HG02610 (cell line): Measurements from ENCODE around the gene FLT3LG.

Experiments used
- ATAC-seq: cut with Tn5 transposase; IDR thresholded peaks from one replicate; pipeline ENCODE4 v1.9.1; 2021; ENCODE audit warnings: mild to moderate bottlenecking, moderate library complexity; ENCODE audit not compliant: unreplicated experiment

The FLT3LG gene

GRCh38 chr19:49487277-49488045 is 13.4 kb downstream of the FLT3LG start, which contains the start of gene RPL13A:
RPL13A (plus strand) TSS chr19:49487608; CDS start chr19:49487630, 22 bp downstream.
- peak; percentile 83 for ATAC-seq

- no peak for ATAC-seq
These were observed 14.2 kb downstream of the FLT3LG start for GRCh38 chr19:49488046-49488862.

GRCh38 chr19:49488863-49489537 is 15.0 kb downstream of the FLT3LG start:
- no peak for ATAC-seq

GRCh38 chr19:49489601-49490167 is 15.7 kb downstream of the FLT3LG start:
- no peak for ATAC-seq

- no peak for ATAC-seq
These were observed 16.4 kb downstream of the FLT3LG start for GRCh38 chr19:49490287-49491029.

DNA sequence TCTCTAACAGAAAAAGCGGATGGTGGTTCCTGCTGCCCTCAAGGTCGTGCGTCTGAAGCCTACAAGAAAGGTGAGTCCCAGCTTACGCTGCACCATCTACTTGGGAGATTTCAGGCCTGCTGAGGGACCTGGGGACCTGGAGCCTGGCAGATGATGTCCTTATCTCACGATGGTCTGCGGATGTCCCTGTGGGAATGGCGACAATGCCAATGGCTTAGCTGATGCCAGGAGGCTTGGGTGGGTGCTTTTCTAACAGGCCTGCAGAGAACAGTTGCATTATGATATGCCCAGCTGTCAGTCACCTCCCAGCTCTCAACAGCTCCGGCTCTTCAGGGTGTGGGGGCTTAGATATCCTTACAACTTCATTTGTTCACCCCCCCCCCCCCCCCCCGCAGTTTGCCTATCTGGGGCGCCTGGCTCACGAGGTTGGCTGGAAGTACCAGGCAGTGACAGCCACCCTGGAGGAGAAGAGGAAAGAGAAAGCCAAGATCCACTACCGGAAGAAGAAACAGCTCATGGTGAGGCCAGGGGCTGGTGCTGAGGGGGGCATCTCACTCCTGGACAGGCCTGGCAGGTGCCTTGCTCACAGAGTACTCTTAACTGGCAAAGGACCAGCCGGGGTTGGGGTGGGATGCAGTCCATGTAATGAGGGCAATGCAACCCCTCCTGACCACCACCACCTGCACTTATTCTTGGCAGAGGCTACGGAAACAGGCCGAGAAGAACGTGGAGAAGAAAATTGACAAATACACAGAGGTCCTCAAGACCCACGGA is 17.2 kb downstream of the FLT3LG start:
- ATAC-seq, result no peak

GRCh38 chr19:49491804-49492572 is 18.0 kb downstream of the FLT3LG start:
- ATAC-seq, result no peak

GRCh38 chr19:49492573-49493405 is 18.8 kb downstream of the FLT3LG start:
- no peak for ATAC-seq

DNA sequence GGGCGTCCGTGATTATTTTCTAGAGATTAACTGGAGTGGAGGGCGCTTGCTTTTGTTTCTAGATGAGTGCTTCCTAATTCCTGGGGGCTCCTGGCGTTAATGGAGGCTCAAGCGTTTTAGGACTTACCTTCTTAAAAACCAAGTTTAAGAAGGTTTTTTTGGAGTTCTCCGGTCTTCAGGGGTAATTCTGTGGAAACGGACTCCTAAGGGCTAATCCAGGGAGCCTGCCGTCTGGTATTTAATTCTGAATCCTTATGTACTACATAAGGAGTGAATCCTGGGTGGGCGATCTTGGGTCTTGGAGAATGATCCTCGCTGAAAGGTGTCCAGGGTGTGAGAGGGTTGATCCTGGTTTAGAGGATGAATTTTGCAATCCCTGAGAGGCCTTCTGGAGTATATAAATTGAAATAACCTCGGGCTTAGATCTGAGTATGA is 22.6 kb downstream of the FLT3LG start:
- no peak for ATAC-seq

DNA sequence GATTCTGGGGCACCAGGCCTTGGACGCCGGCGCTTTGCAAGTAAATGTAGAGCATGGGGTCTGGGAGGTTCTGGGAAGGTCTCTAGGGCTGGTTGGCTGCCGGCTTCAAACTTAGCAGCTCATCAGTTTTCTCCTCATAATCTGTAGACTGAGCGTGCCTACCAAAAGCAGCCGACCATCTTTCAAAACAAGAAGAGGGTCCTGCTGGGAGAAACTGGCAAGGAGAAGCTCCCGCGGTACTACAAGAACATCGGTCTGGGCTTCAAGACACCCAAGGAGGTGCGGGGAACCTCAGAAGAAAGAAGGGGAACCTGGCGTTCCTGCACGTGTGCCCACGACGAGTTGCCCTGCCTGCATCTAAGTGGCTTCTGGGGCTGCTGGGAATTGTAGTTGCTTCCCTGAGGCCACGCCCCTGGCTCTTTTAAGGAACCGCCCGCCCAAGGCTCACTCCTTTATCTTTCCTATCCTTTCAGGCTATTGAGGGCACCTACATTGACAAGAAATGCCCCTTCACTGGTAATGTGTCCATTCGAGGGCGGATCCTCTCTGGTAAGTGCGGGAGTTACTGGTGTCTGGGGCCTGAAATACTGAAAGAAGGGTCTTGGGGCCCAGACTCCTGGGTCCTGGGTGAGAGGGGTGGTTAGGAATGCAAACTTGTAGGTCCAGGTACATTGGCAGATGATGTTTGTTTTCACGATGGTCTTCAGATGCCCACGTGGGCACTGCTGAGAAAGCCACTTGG is 23.2 kb downstream of the FLT3LG start:
- no peak for ATAC-seq

DNA sequence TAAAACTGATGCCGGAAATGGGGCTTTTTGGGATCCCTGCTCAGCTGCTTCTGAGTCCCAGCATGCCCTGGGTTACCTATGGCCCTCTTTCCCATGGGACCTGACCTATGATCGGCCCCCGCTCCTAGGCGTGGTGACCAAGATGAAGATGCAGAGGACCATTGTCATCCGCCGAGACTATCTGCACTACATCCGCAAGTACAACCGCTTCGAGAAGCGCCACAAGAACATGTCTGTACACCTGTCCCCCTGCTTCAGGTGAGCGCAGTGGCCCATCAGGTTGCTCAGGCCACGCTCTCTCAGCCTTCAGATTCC is 23.7 kb downstream of the FLT3LG start:
- ATAC-seq, result no peak

DNA sequence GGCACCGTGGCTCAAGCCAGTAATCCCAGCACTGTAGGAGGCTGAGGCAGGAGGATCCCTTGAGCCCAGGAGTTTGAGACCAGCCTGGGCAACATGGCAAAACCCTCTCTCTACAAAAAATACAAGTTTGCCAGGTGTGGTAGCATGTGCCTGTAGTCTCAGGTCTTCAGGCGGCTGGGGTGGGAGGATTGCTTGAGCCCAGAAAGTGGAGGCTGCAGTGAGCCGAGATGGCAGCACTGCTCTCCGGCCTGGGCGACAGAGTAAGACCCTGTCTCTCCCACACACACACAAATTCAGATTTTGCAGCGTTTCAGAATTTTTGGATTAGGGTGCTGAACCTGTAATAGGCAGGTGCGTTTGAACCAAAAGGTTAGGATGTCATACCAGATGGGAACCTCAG is 24.5 kb downstream of the FLT3LG start:
- no peak for ATAC-seq

GRCh38 chr19:49499030-49499670 is 25.1 kb downstream of the FLT3LG start:
- ATAC-seq, result no peak

DNA sequence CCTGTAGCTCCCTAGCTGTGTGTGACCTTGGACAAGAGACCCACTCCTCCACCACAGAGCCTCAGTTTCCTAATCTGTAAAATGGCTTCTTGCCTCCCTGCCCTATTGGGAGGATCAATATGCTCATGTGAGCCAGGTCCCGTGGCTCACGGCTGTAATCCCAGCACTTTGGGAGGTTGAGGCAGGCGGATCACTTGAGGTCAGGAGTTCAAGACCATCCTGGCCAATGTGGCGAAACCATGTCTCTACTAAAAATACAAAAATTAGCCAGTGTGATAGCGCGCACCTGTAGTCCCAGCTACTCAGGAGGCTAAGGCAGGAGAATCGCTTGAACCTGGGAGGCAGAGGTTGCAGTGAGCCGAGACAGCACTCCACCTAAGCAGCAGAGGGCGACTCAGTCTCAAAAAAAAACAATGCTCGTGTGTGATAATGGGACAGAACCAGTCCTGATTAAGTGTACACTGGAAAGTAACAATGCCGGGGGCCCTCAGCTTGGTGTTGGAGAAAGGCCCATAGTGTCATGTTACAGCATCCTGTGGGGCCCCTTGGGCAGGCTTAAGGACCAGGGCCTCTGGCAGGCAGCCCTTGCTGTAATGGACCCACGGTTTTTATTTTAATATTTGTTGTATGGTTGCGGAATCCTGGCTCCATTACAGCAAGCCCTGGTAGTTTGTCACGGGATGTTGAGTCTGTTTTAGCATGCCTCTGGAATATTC is 29.0 kb downstream of the FLT3LG start:
- ATAC-seq, result no peak

GRCh38 chr19:49503582-49503962 is 29.6 kb downstream of the FLT3LG start:
- ATAC-seq, result no peak

DNA sequence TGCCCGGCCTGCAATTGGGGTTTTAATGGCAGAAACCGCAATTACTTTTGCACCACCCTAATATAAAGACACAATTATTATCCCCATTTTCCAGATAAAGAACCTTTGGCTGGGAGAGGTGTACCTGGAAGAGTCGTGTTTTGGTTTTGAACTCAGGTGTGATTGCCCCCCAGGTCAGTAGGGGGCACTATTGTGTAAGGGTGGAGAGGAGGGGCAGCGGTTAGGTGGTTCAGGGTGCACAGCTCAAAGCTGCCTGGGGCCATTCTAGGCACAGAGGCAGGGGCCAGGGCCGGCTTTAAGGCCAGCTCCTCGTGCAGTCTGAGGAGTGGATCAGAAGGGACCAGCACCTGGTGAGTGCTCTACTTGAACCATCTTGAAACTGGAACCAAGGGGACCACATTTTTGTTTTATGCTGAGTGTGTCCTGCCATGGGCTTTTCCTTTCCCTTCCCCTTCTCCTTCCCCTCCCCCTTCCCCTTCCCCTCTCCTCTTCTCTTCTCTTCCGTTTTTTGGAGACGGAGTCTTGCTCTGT is 32.6 kb downstream of the FLT3LG start:
- ATAC-seq, result no peak
